ENCODE measurements around the gene DNAJB2.

DNAJB2 gene

GRCh38 chr2:219246559-219246958 lies 32.6 kb upstream of the DNAJB2 start:
- TF ChIP-seq, protein P1, sequence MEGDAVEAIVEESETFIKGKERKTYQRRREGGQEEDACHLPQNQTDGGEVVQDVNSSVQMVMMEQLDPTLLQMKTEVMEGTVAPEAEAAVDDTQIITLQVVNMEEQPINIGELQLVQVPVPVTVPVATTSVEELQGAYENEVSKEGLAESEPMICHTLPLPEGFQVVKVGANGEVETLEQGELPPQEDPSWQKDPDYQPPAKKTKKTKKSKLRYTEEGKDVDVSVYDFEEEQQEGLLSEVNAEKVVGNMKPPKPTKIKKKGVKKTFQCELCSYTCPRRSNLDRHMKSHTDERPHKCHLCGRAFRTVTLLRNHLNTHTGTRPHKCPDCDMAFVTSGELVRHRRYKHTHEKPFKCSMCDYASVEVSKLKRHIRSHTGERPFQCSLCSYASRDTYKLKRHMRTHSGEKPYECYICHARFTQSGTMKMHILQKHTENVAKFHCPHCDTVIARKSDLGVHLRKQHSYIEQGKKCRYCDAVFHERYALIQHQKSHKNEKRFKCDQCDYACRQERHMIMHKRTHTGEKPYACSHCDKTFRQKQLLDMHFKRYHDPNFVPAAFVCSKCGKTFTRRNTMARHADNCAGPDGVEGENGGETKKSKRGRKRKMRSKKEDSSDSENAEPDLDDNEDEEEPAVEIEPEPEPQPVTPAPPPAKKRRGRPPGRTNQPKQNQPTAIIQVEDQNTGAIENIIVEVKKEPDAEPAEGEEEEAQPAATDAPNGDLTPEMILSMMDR (IDR thresholded peaks at IDR 0.05), result no peak

DNA sequence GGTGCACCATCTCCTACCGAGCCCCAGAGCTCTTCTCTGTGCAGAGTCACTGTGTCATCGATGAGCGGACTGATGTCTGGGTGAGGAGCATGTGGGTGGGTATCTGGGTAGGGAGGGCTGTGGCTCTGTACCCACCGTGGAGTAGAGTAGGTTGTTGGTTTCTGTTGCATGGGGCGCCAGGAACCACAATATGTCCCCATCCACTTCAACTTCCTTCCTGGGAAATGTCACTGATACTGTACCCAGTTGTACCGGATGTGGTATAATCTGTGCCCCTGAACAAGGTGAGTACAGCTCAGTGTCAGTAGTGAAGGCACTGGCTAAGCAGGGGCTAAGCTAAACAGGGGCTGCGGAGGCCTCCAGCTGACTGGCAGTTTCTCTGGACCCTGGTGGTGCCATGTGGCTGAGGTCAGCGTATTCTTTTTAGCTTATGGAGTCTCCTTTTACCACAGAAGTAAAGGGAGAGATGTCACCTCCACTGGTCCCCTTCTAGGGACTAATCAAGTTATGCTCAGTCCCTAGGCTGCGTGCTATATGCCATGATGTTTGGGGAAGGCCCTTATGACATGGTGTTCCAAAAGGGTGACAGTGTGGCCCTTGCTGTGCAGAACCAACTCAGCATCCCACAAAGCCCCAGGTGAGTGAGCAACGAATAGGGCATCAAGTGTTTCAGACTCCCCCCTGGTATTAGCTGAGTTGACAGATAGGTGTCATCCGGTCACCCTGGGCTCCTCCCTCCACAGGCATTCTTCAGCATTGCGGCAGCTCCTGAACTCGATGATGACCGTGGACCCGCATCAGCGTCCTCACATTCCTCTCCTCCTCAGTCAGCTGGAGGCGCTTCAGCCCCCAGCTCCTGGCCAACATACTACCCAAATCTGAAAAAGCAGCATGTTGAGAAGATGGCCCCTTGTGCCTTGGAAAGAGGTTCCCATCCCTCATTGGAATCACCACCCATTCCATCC lies 31.2 kb upstream of the DNAJB2 start:
- TF ChIP-seq, protein P1 (IDR thresholded peaks at IDR 0.05), result no peak

- TF ChIP-seq, protein P1 (IDR thresholded peaks at IDR 0.05), result no peak
Observed at GRCh38 chr2:219248845-219249202, 30.3 kb upstream of the DNAJB2 start.

GRCh38 chr2:219249203-219249980 lies 29.8 kb upstream of the DNAJB2 start:
- TF ChIP-seq, protein P1 (IDR thresholded peaks at IDR 0.05), result no peak

DNA sequence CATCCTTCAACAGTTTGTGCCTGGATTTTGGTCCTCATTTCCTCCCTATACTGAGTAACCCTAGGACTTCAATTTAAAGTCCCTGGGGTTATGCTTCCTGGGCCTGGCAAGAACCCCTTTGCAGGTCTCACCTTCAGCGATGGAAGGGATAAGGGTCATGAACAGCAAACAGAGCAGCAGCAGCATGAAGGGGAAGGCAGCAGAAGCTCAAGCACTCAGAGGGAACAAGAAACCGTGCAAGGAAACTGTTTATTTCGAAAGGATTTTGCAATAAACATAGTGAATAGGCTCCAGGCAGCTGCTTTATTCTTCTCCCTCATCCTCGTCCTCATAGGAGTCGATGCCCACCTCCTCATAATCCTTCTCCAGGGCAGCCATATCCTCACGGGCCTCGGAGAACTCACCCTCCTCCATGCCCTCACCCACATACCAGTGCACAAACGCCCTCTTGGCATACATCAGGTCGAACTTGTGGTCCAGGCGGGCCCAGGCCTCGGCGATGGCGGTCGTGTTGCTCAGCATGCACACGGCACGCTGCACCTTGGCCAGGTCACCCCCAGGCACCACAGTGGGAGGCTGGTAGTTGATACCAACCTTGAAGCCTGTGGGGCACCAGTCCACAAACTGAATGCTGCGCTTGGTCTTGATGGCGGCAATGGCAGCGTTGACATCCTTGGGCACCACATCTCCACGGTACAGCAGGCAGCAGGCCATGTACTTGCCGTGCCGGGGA lies 29.0 kb upstream of the DNAJB2 start:
- TF ChIP-seq, protein P1 (IDR thresholded peaks at IDR 0.05), result no peak

DNA sequence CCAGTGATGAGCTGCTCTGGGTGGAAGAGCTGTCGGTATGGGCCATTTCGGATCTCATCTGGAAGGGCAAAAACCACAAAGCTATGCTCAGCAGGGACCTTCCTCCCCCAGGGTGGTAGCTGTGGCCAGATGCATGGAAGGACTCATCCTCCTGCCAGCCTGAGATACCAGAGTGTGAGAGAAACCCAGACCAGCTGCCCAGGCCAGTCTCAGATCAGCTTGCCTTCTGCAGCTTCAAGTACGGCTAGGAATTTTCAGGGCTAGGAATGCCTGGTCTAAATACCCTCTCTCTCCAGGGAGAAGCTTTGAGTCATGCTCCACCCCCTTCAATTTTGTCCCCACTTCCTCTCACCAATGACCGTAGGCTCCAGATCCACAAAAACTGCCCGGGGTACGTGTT lies 27.5 kb upstream of the DNAJB2 start:
- TF ChIP-seq, protein P1 (IDR thresholded peaks at IDR 0.05), result no peak

GRCh38 chr2:219252084-219252483 lies 27.1 kb upstream of the DNAJB2 start:
- TF ChIP-seq, protein P1 (IDR thresholded peaks at IDR 0.05), result no peak

All from LNCAP (cell line).